Epidermal melanocyte (primary cell): ENCODE results near the gene DLGAP1.
"Not testable (repeated sequence)": the region's sequence is repeated elsewhere in the genome, so short reads cannot be mapped to it uniquely, and the experiment has no call there.

Experiments
- DNase-seq: peaks from one replicate; pipeline ENCODE4 v3.0.0; 2011; ENCODE audit warnings: low spot score; ENCODE audit not compliant: insufficient read length

Gene DLGAP1

GRCh38 chr18:3594760-3595368 lies 860.2 kb downstream of the DLGAP1 start:
- DNase-seq, result no peak

- peak; percentile 72 for DNase-seq
These were observed 861.0 kb downstream of the DLGAP1 start for GRCh38 chr18:3593904-3594759.

DNA sequence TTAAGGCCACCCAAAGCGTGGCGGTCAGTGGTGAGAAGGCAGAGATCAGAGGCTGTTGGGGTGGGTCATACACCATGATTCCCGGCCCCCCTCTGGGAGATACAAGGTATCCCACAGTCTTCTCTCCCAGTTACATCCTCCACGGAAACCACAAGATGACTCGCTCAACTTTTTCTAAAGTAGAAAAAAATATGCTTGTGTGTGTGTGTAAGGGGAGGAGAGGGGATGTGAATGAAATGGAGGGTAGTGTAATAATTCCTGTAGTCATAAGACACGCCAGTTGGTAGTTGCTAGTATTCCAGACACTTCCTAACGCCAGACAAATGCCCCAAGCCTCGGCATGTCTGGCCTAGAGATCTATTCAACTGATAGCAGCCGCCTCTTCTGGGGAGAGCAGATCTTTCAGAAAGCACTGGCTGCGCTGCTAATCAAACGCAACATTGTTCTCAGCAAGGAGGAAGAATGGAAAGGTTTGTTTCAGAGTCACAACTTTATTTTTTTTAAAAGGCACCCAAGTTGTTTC lies 861.7 kb downstream of the DLGAP1 start:
- peak; percentile 72 for DNase-seq

- no peak for DNase-seq
These were observed 862.2 kb downstream of the DLGAP1 start for GRCh38 chr18:3592864-3593263.

DNA sequence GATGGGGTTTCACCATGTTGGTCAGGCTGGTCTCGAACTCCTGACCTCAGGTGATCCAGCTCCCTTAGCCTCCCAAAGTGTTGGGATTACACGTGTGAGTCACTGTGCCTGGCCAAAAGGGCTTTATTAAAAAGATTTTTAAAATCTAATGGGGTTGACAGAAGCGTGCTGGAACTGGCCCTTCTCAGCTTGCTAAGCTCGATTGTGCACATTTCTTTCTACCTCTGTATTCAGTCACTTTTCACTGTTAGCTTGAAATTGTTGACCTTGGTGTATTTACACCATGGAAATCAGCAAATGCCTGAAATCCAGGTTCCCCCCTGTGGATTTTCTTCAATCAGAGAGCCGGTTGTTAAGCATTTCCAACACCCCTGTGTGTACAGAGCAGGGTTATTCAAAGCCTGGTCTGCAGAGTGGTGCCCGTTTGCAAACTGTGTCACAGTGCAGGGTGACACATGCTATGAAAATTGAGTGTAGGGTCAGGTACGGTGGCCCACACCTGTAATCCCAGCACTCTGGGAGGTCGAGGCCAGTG lies 864.9 kb downstream of the DLGAP1 start:
- DNase-seq, result no peak

DNA sequence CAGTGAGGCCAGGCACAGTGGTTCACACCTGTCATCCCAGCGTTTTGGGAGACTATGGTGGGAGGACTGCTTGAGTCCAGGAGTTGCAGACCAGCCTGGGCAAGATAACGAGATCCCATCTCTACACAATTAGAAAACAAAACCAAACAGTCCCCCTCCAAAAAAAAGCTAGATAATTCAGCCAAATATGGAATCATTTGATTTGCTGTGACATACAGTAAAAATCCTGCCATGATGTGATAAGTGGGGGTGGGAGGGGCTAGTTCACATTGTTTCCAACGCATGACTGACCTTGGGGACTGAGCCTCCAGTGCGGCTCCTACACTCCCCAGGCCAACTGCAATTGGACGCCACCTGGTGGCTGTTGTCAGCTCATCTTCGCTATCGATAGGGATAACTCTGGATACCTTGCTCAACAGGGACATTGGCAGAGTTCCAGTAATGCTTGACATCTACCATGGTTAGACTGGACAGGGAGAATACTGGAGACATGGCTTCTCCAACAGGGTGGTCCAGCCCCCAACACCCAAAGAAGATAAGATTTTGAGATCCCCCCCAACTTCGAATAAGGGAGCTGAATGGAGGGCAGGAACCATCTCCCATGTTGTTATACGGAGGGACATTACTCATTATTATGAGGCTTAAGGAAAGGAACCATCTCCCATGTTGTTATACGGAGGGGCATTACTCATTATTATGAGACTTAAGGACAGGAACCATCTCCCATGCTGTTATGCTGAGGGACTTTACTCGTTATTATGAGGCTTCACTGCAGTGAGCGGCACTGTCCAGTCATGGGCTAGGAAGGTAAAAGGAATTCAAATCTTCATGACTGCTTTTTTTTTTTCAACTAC lies 869.2 kb downstream of the DLGAP1 start:
- DNase-seq, result peak; percentile 66

DNA sequence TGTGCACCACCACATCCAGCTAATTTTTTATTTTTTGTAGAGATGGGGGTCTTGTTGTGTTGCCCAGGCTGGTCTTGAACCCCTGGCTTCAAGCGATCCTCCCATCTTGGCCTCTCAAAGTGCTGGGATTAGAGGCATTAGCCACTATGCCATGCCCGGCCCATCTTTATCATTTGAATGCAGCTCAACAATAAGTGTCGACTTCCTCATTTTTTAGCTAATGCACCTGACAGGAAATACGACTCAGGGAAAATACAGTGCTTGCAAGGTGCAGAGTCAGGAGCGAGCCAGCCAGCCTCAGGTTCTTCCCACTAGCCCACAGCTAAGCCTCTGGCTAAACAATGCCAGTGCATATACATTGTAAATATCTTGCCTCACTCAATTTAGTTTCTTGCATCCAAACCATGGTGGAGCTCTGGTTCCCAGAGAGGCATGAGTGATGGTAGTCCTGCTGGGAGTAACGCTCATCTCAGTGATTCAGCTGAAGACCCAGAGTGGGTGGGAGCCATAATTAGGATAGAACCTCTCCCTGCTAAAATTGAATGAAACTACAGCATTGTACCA lies 870.1 kb downstream of the DLGAP1 start:
- no peak for DNase-seq

DNA sequence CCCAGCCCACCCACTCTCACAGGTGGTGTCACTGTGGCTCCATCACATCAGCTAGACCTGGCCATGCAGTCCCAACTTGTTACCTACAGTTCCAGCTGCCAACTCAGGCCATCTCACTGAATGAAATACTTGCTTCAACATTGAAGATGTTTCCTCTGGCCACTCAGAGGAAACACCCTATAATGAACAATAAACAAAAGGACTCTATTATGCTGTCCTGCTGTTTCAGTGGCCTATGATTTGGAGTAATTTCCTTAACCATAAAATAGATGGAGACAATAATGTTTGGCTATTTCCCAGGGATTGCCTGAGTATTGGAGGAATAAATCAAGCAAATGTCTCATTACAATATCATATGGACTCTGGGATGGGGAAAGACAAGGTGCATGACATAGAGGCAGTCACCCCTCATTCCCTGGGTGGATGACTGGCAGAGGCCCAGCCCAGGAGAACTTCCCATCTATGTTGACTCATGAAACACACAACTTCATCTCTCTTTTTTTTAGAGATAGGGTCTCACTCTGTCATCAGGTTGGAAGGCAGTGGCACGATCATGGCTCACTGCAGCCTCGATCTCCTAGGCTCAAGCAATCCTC lies 870.7 kb downstream of the DLGAP1 start:
- DNase-seq, result no peak

GRCh38 chr18:3583873-3584247 lies 871.2 kb downstream of the DLGAP1 start:
- DNase-seq, result no peak

DNA sequence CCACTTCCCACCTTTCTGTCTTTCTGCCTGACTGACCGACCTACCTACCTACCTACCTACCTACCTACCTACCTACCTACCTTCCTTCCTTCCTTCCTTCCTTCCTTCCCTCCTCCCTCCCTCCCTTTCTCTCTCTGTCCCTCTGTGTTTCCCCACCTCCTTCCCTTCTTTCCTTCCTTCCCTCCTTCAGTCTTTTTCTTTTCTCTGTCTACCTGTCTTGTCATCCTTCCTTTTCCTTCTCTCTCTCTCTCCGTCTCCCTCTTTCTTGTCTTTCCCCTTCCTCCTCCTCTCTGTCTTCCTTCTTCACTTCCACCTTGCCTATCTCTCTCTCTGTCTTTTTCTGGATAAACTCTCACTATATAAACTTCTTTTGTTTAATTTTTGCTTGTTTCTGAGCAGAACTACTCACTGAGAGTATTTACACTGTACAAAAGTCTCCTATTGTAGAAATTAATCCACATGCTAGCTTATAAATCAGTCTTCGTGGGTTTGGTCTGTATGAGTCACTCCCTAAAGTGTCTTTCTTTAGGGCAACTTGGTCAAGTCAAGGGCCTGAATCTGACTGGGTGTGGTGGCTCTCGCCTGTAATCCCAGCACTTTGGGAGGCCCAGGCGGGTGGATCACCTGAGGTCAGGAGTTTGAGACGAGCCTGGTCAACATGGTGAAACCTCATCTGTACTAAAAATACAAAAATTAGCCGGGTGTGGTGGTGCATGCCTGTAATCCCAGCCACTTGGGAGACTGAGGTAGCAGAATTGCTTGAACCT lies 871.8 kb downstream of the DLGAP1 start:
- not testable (repeated sequence) for DNase-seq

GRCh38 chr18:3581890-3582289 lies 873.2 kb downstream of the DLGAP1 start:
- DNase-seq, result no peak

DNA sequence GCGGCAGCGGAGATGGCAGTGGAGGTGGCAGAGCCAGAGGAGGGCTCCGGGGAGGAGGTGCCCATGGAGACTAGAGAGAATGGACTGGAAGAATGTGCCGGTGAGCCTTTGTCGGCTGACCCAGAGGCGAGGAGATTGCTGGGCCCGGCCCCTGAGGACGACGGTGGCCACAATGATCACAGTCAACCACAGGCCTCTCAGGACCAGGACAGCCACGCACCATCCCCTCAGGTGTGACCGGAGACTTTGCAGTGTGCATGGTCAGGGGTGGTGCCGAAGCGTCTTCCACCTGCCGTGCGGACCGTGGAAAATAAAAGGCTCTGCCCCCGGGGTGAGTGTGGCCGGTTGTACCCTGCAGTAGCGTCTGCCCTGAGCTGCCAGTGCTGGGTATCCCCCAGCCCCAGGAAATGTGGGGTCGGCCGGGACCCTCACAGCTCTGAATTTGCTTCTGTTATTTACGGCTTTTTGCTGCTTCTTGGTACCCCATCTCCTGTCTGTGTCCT lies 874.5 kb downstream of the DLGAP1 start:
- not testable (repeated sequence) for DNase-seq

DNA sequence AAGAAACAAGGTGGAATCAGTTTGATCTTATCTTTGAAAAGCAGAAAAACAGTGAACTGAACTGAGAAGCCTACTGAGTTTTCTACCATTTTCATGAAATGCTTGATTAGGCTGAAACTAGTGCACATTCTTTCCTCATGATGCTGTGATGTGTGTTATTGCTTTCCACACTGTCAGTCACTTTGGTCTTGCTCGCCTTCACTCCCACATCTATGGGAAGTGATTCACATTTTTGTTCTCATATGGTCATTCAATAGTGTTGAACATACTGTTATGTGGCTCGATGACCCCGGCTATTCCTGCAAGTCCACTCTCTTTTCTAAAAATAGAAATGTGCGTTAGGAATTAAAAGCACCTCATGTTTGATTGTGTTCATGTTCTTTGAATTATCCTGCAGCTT lies 875.4 kb downstream of the DLGAP1 start:
- DNase-seq, result no peak

GRCh38 chr18:3578621-3579020 lies 876.5 kb downstream of the DLGAP1 start:
- no peak for DNase-seq

DNA sequence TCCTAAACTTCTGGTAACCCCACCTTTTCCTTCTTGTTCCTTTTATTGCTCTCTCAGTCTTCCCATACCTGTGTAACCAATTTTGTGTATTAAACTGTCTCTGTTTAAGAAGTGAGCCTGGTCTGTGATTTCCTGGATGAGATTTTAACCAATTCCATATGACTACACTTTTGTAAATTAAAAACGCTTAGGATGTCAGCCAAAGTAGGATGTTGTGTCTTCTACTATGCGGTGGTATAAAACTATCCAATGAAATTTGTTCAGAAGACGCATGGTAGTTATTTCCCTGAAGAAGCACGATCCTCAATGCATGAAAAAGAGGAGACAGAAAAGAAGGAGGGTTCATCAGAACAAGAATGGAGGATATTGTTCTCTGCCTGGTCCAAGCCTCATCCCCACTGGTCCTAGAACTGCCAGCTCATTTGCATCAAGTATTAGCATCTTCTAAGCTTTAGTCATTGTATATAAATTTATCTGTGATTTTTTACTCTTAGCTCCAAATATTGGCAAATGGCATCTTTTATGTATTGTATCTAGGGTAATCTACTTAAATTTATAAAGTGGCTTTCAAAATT lies 877.7 kb downstream of the DLGAP1 start:
- DNase-seq, result no peak

DNA sequence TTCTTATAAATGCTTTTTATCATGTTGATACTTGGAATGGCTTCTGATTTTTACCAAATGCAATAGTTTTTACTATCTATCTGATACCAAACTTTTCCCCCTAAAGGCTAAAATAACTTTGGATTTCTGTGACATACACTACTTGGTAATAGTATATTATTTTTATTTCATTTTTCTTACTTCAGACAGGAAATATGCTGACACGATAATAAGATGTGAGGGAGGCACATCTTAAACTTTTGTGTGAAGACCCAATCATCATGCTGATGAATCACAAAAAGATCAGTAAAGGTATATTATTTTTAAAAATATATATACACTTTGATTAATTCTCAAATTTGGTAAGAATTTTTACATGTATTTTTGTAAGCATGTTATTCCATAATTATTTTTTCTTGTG lies 882.3 kb downstream of the DLGAP1 start:
- DNase-seq, result no peak

DNA sequence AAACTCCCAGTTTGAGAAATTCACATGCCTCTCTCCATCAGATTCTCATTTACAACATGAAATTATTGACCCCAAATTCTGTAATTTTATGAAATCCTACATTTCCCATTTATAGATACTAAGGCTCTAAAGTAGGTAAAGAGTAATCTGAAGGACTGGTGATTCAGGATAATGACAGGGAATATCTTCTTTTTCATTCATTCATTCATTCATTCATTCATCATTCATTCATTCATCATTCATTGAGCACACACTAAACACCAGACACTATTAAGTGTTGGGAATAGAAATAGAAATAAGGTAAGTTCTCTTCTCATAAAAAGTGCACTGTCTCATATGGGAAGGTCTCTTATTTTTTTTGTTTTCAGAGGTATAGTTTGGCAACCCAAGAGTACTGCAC lies 888.3 kb downstream of the DLGAP1 start:
- DNase-seq, result no peak

DNA sequence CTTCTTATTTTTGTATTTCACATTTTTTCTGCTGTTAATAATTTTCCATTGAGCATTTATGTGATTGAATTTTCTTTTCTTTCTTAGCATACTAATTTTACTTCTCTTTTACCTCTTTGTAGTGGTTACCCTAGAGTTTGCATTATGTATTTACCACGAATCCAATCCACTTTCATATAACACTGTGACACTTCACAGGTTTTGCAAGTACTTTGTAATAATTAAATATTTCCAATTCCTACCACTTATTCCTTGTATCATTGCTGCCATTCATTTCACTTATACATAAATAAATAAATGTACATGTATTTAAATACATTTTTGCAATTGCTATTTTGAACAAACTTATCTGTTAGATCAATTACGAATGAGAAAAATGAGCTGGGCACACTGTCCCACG lies 894.4 kb downstream of the DLGAP1 start:
- DNase-seq, result no peak

- no peak for DNase-seq
These were observed 900.2 kb downstream of the DLGAP1 start for GRCh38 chr18:3554811-3555427.
